HEK293 (cell line): ENCODE data around the gene APOBEC3G.
A peak's percentile ranks its signal among the peaks of the same experiment; 100 is the strongest.

Experiments used
- CTCF ChIA-PET: fragments of 350-600 bp; formaldehyde crosslinking; extraction: SDS; loops from one replicate; lab custom pipeline; 2021; ENCODE audit warnings: antibody characterized with exemption; lab: Yijun Ruan, JAX
- POLR2A ChIA-PET: fragments of 300-600 bp; formaldehyde crosslinking; extraction: SDS; loops from one replicate; lab custom pipeline; 2020; ENCODE audit warnings: antibody characterized with exemption, inconsistent platforms; lab: Yijun Ruan, JAX
- H3K27ac ChIP-seq: fragments of 200-500 bp; sonication (Bioruptor generic); 2 replicates; pipeline ENCODE4 v1.5.1; 2014; ENCODE audit warnings: low read depth, low read length, control low read depth, inconsistent platforms; ENCODE audit errors: extremely low read depth
- H3K36me3 ChIP-seq, 2 experiments: fragments of 200-500 bp in 1 of 2; sonication (Bioruptor generic) in 1 of 2; 1 replicate in 1 of 2; 2 replicates in 1 of 2; pipeline ENCODE4 v1.5.1; 2014 to 2017; ENCODE audit warnings: inconsistent platforms in 2 of 2, low read length in 2 of 2; ENCODE audit not compliant: control insufficient read depth in 2 of 2, insufficient read depth in 1 of 2
- H3K4me1 ChIP-seq: fragments of 200-500 bp; sonication (Bioruptor generic); 2 replicates; pipeline ENCODE4 v1.5.1; 2014; ENCODE audit warnings: mild to moderate bottlenecking, low read length, inconsistent platforms; ENCODE audit not compliant: control insufficient read depth, insufficient read depth
- H3K4me3 ChIP-seq: 2 replicates; pipeline ENCODE4 v1.5.1; 2011; ENCODE audit warnings: low read depth, mild to moderate bottlenecking, control low read depth, low read length, moderate library complexity
- H3K9me3 ChIP-seq: fragments of 200-500 bp; sonication (Bioruptor generic); 2 replicates; pipeline ENCODE4 v1.5.1; 2014; ENCODE audit warnings: low read depth, low read length, inconsistent platforms; ENCODE audit not compliant: control insufficient read depth, insufficient read depth
- GLI4 ChIP-seq: fragments of 450-650 bp; formaldehyde crosslinking; IDR thresholded peaks from 2 replicates; pipeline ENCODE4 v1.5.1; 2016; ENCODE audit warnings: missing biosample characterization, missing genetic modification characterization
- HOXD13 ChIP-seq: sonication (generic); formaldehyde crosslinking; IDR thresholded peaks from 2 replicates; pipeline ENCODE4 v1.8.0; 2022; ENCODE audit warnings: missing genetic modification reagents, borderline replicate concordance
- MYNN ChIP-seq: fragments of 450-650 bp; formaldehyde crosslinking; IDR thresholded peaks from 2 replicates; pipeline ENCODE4 v1.5.1; 2016; ENCODE audit warnings: missing biosample characterization, missing genetic modification characterization, borderline replicate concordance
- PRDM10 ChIP-seq: fragments of 450-650 bp; formaldehyde crosslinking; IDR thresholded peaks from 2 replicates; pipeline ENCODE4 v1.5.1; 2016; ENCODE audit warnings: missing biosample characterization, missing genetic modification characterization
- TCF7L2 ChIP-seq: IDR thresholded peaks from 2 replicates; pipeline ENCODE4 v1.6.1; 2011; ENCODE audit warnings: low read depth, mild to moderate bottlenecking, inconsistent platforms, low read length, moderate library complexity, borderline replicate concordance
- TRIM28 ChIP-seq: IDR thresholded peaks from 2 replicates; pipeline ENCODE4 v1.6.1; 2011; ENCODE audit warnings: low read length, control low read depth, borderline replicate concordance
- YY1 ChIP-seq: fragments of 450-650 bp; formaldehyde crosslinking; IDR thresholded peaks from 2 replicates; pipeline ENCODE4 v1.5.1; 2018; ENCODE audit warnings: missing biosample characterization, missing genetic modification characterization
- ZBTB48 ChIP-seq: fragments of 450-650 bp; formaldehyde crosslinking; IDR thresholded peaks from 2 replicates; pipeline ENCODE4 v1.5.1; 2016; ENCODE audit warnings: missing biosample characterization, missing genetic modification characterization
- ZEB2 ChIP-seq: fragments of 450-650 bp; formaldehyde crosslinking; IDR thresholded peaks from 2 replicates; pipeline ENCODE4 v1.5.1; 2016; ENCODE audit warnings: missing biosample characterization, missing genetic modification characterization
- ZIC2 ChIP-seq: fragments of 450-650 bp; formaldehyde crosslinking; IDR thresholded peaks from 2 replicates; pipeline ENCODE4 v1.5.1; 2016; ENCODE audit warnings: missing biosample characterization, missing genetic modification characterization
- ZNF132 ChIP-seq: fragments of 450-650 bp; formaldehyde crosslinking; IDR thresholded peaks from 2 replicates; pipeline ENCODE4 v1.5.1; 2017; ENCODE audit warnings: missing biosample characterization, missing genetic modification characterization, borderline replicate concordance
- ZNF37A ChIP-seq: fragments of 450-650 bp; IDR thresholded peaks from 2 replicates; pipeline ENCODE4 v1.5.1; 2018; ENCODE audit warnings: missing biosample characterization, missing genetic modification characterization
- ZNF394 ChIP-seq: fragments of 450-650 bp; formaldehyde crosslinking; IDR thresholded peaks from 2 replicates; pipeline ENCODE4 v1.5.1; 2016; ENCODE audit warnings: missing biosample characterization, missing genetic modification characterization, mild to moderate bottlenecking, moderate library complexity, borderline replicate concordance
- ZNF473 ChIP-seq: fragments of 450-650 bp; formaldehyde crosslinking; IDR thresholded peaks from 2 replicates; pipeline ENCODE4 v1.5.1; 2017; ENCODE audit warnings: missing biosample characterization, missing genetic modification characterization
- ZNF626 ChIP-seq: fragments of 450-650 bp; sonication (Bioruptor Pico); formaldehyde crosslinking; IDR thresholded peaks from 2 replicates; pipeline ENCODE4 v1.5.1; 2018; ENCODE audit warnings: missing biosample characterization, missing genetic modification characterization, inconsistent platforms
- TF ChIP-seq, protein P1 (sequence below): fragments of 450-650 bp; formaldehyde crosslinking; IDR thresholded peaks from 2 replicates; pipeline ENCODE4 v1.5.1; 2016; ENCODE audit warnings: missing biosample characterization, missing genetic modification characterization

The APOBEC3G gene

GRCh38 chr22:39110631-39111561 lies 33.8 kb downstream of the APOBEC3G start:
- POLR2A ChIA-PET: interaction anchor here (0.9 kb wide), 1 partner anchor 14 kb away, joined by 3 read pairs; the partner anchor contains the start of gene APOBEC3H
- no peaks in the 10 kb centered on the region for H3K9me3 ChIP-seq
- CTCF ChIA-PET: interaction anchor here (0.9 to 1.6 kb wide), 4 partner anchors 12 to 342 kb away, joined by 3 to 6 read pairs (median 4); no protein-coding TSS in a partner anchor
- H3K4me1 ChIP-seq: no peaks in the 10 kb centered on the region
- no peak overlapping the region for H3K4me3 ChIP-seq
- H3K27ac ChIP-seq: no peak overlapping the region
- H3K36me3 ChIP-seq: no peaks in the 10 kb centered on the region
- TF ChIP-seq ZEB2 (tag by site-specific recombination) (no peak), TRIM28 (peak; percentile 81; the same call in 1 of the 2 replicates)

GRCh38 chr22:39114112-39114511 lies 37.0 kb downstream of the APOBEC3G start:
- H3K9me3 ChIP-seq: no peaks in the 10 kb centered on the region
- no peaks in the 10 kb centered on the region for H3K36me3 ChIP-seq
- TF ChIP-seq MYNN (tag by site-specific recombination): no peak
- TF ChIP-seq ZNF37A (tag by site-specific recombination): no peak
- TF ChIP-seq ZNF473 (tag by site-specific recombination): no peak
- TF ChIP-seq ZIC2 (tag by site-specific recombination): no peak
- no peak for TF ChIP-seq GLI4
- TF ChIP-seq, protein P1, sequence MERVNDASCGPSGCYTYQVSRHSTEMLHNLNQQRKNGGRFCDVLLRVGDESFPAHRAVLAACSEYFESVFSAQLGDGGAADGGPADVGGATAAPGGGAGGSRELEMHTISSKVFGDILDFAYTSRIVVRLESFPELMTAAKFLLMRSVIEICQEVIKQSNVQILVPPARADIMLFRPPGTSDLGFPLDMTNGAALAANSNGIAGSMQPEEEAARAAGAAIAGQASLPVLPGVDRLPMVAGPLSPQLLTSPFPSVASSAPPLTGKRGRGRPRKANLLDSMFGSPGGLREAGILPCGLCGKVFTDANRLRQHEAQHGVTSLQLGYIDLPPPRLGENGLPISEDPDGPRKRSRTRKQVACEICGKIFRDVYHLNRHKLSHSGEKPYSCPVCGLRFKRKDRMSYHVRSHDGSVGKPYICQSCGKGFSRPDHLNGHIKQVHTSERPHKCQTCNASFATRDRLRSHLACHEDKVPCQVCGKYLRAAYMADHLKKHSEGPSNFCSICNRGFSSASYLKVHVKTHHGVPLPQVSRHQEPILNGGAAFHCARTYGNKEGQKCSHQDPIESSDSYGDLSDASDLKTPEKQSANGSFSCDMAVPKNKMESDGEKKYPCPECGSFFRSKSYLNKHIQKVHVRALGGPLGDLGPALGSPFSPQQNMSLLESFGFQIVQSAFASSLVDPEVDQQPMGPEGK (tag by site-specific recombination): no peak
- TF ChIP-seq YY1 (tag by site-specific recombination): no peak
- no peak for TF ChIP-seq ZNF626
- TF ChIP-seq PRDM10 (tag by site-specific recombination): peak; percentile 76
- 0 out of 2 replicates have a peak, but pooled peaks have one; percentile 20 for TF ChIP-seq TRIM28
- TF ChIP-seq ZNF132: no peak
- TF ChIP-seq HOXD13: no peak
- TF ChIP-seq ZNF394: no peak
- peak; percentile 91 for TF ChIP-seq ZBTB48 (tag by site-specific recombination)
- peak; percentile 53; the same call in 1 of the 2 replicates for TF ChIP-seq TCF7L2
- CTCF ChIA-PET: interaction anchor here (0.7 to 1.5 kb wide), 3 partner anchors 8 to 244 kb away, joined by 3 to 10 read pairs (median 4); no protein-coding TSS in a partner anchor
- no peak overlapping the region for H3K4me3 ChIP-seq
- no peak overlapping the region for H3K27ac ChIP-seq
- no peaks in the 10 kb centered on the region for H3K4me1 ChIP-seq
- POLR2A ChIA-PET: interaction anchor here (0.6 to 0.8 kb wide), 2 partner anchors 45 to 243 kb away, joined by 3 to 4 read pairs; no protein-coding TSS in a partner anchor
